ENCODE data around the gene CDR2. TPM values are rescaled to one million over a fixed set of nuclear protein-coding genes. Genes with fewer than 3 reads are reported as not detected.
A peak's percentile ranks its signal among the peaks of the same experiment; 100 is the strongest.

CDR2 gene
- total and polyA plus RNA-seq, 9 of the 15 experiments (the other 6 are each of a cell fraction or from before 2014, with no cell fraction given) = 4.6 to 30.3 (median 19.9) TPM

GRCh38 chr16:22374311-22375116 is at the start of gene CDR2 (continued):
- no peak for TF ChIP-seq CUX1 (CRISPR knock-in tag; IDR thresholded peaks at IDR 0.05)
- no peak for TF ChIP-seq TOE1 (IDR thresholded peaks at IDR 0.05; ENCODE audit: borderline replicate concordance)
- TF ChIP-seq TOE1 (CRISPR knock-in tag; IDR thresholded peaks at IDR 0.05; ENCODE audit: borderline replicate concordance, low read depth) = no peak
- no peak for TF ChIP-seq E4F1 (CRISPR knock-in tag; IDR thresholded peaks at IDR 0.05; ENCODE audit: borderline replicate concordance)
- TF ChIP-seq EZH2 (IDR thresholded peaks at IDR 0.05; ENCODE audit: borderline replicate concordance, low read depth, low read length) = no peak
- TF ChIP-seq MYC (IDR thresholded peaks at IDR 0.05; ENCODE audit: low read depth, low read length) = peak; percentile 67
- no peak for TF ChIP-seq MYC (CRISPR knock-in tag; IDR thresholded peaks at IDR 0.05; ENCODE audit: borderline replicate concordance, low read depth)
- TF ChIP-seq EHMT2 (IDR thresholded peaks at IDR 0.05) = no peak
- TF ChIP-seq POLR3G (IDR thresholded peaks at IDR 0.05; ENCODE audit: extremely low read depth, insufficient read length, insufficient replicate concordance) = no peak
- no peak; the same call in 1 of the 2 replicates for TF ChIP-seq JUND (IDR thresholded peaks at IDR 0.05; ENCODE audit: borderline replicate concordance, low read depth, low read length)
- no peak for TF ChIP-seq JUND (tag; IDR thresholded peaks at IDR 0.05; ENCODE audit: borderline replicate concordance, low read depth, low read length)
- peak; percentile 44 to 76; a peak in 3 of 4 replicates for TF ChIP-seq SIN3A (IDR thresholded peaks at IDR 0.05; ENCODE audit: borderline replicate concordance in 2 of 2, control insufficient read depth in 1 of 2, low read depth in 2 of 2, low read length in 2 of 2)
- TF ChIP-seq KDM5B (IDR thresholded peaks at IDR 0.05; ENCODE audit: insufficient replicate concordance, low read depth, low read length) = peak; percentile 87
- no peak for TF ChIP-seq BMI1 (IDR thresholded peaks at IDR 0.05; ENCODE audit: low read length)
- TF ChIP-seq NCOA1 (IDR thresholded peaks at IDR 0.05; ENCODE audit: low read depth) = no peak
- TF ChIP-seq SUPT5H (IDR thresholded peaks at IDR 0.05) = peak; percentile 72
